ENCODE results near the gene ANKRD65. TPM values are rescaled to one million over a fixed set of nuclear protein-coding genes. Genes with fewer than 3 reads are reported as not detected.

The ANKRD65 gene
- total RNA-seq, 1 donor from 2014 or later: 1.4 TPM

DNA sequence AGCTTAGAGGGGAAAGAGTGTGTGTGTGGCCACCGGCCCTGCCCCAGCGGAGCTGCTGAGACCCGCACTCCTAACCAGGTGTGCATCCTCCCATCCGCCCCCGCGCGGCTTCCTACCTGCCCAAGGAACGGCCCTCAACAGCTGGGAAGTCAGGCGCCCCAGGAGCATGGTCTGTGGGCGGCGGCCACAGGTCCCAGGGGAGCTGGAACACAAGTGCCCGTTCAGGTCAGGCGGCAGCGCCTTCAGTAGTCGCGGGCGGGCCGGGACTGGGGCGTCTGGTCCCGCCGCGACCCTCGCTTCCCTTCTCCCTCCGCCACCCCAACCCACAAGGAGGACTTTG, 46.5 kb downstream of the ANKRD65 start:
- DNase-seq (ENCODE audit: low read depth): no peak
- TF ChIP-seq, protein P1, sequence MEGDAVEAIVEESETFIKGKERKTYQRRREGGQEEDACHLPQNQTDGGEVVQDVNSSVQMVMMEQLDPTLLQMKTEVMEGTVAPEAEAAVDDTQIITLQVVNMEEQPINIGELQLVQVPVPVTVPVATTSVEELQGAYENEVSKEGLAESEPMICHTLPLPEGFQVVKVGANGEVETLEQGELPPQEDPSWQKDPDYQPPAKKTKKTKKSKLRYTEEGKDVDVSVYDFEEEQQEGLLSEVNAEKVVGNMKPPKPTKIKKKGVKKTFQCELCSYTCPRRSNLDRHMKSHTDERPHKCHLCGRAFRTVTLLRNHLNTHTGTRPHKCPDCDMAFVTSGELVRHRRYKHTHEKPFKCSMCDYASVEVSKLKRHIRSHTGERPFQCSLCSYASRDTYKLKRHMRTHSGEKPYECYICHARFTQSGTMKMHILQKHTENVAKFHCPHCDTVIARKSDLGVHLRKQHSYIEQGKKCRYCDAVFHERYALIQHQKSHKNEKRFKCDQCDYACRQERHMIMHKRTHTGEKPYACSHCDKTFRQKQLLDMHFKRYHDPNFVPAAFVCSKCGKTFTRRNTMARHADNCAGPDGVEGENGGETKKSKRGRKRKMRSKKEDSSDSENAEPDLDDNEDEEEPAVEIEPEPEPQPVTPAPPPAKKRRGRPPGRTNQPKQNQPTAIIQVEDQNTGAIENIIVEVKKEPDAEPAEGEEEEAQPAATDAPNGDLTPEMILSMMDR (IDR thresholded peaks at IDR 0.05; ENCODE audit: insufficient read depth, low read length, poor library complexity, severe bottlenecking): no peak
- no peaks in the 10 kb centered on the region for H3K36me3 ChIP-seq (ENCODE audit: control insufficient read depth, insufficient read depth, low read length)

DNA sequence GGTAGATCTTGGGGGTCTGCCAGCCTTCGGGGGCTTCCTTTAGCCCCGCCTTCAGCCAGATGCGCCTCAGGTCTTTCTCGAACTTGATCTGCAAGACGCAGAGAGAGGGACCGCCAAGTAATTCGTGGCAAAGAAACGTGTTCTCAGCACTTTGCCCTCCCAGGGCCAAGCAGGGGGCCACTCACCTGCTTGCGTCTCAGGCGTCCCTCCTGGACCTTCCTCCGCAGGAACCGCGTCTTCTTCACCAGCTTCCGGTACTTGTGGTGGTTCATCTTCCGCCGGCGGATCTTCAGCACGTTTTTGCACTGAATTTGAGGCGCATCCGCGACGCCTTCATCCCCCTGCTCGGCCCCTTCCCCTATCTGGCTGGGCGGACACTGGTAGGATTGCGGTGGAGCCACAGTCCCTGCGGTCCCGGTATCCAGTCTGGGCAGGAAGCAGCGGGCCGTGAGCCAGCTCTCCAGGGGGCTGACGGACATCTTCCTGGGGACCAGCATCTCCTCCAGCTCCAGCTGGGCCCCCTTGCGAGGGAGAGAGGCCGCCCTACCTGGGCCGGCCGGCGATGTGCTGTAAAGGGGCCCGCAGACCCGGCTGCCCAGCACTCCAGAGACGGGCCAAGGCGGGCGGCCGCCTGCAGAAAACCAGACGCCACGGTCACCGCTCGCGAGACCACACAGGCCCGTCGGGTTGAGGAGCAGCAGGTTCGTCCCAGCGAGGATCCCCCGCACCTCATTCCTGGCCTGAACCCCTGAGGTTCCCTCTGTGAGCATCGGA, 47.1 kb downstream of the ANKRD65 start:
- Histone ChIP-seq H3K4me3 (ENCODE audit: low read depth, low read length) (peak overlapping the region; percentile 96), H3K36me3 (ENCODE audit: control insufficient read depth, insufficient read depth, low read length) (no peaks in the 10 kb centered on the region), H3K27me3 (ENCODE audit: control insufficient read depth, insufficient read depth, low read length) (no peaks in the 10 kb centered on the region)
- no peak for DNase-seq (ENCODE audit: low read depth)
- TF ChIP-seq, protein P1 (IDR thresholded peaks at IDR 0.05; ENCODE audit: insufficient read depth, low read length, poor library complexity, severe bottlenecking): no peak

More for the DNA sequence above, 46.5 kb downstream of the ANKRD65 start:
- Histone ChIP-seq H3K27me3 (ENCODE audit: control insufficient read depth, insufficient read depth, low read length) (no peaks in the 10 kb centered on the region), H3K4me3 (ENCODE audit: low read depth, low read length) (peak overlapping the region; percentile 96)

DNA sequence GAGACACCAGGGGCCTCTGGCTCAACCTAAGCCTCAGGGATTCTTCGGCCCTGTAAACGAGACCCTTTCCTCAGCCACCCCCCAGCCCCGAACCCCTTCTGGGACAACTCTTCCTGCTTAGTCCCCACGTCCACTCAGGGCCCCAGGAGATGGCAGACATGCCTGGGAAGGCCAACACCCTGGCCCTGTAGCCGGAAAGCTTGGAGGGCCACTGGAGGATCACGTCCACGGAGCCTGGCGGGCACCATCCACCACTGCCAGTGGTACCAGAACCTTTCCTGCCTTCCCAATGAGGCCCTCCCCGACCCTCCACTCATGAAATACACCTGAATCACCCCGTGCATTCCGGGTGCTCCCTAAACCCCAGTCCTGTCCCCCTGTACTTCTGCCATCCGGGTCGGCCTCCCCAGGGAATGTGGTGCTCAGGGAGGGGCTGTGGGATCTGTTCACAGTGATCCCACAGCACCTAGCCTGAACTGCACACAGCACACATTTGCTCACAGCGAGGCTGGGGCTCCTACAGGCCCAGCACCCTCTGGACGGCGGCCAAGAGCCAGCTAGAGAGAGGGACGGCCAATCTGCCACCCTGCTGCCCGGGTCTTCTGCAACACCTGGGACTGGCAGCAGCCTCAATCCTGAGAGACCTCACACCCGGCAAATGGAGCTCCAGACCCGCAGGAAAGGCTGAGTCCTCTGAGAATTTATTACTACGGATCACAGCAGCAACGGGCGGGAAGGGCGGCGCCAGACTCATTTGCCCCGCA, 47.8 kb downstream of the ANKRD65 start:
- no peak for DNase-seq (ENCODE audit: low read depth)
- TF ChIP-seq, protein P1 (IDR thresholded peaks at IDR 0.05; ENCODE audit: insufficient read depth, low read length, poor library complexity, severe bottlenecking): no peak
- no peak overlapping the region for H3K4me3 ChIP-seq (ENCODE audit: low read depth, low read length)

DNA sequence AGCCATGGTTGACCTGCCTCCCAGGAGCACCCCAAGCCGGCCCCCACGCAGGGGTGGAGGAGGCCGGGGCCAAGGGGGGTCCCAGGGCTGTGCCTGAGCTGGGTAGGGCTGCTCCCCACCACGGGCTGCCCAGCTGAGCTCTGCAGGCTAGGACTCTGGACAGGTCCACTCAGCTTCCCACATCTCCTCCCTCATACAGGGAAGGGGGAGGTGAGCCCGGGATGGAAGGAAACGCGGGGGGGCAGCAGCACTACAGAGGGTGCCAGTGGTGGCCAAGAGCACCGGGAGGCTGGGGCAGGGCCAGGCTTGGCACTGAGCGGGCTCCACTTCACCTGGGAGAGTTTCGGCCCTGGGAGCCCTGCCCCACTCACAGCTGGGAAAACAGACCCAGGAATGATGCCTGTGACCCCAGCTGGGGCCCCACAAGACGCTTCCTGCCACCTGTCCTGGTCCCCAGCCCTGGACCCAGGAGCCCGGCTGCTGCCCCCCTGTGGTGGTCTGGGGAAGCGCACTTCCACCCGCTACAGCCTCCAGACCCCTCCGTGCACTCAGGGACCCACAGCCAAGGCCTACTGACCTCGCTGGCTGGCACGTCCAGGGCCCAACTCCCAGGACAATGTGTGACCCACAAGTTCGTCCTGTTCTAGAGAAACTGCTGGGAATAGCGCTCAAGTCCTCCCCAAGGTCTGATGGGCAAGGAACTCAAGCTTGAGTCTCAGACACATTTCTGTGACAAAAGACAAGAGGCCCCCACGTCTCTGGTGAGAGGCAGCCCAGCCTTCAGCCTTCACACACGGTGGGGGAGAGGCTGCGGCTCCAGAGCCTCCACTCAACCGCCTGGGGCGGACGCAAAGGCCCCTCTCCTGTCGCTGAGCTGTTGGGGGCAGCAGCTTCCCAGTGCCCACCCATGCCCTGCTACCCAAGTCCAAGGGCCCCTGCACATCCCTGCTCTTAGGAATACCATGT, 49.0 kb downstream of the ANKRD65 start:
- no peak overlapping the region for H3K4me3 ChIP-seq (ENCODE audit: low read depth, low read length)
- TF ChIP-seq, protein P1 (IDR thresholded peaks at IDR 0.05; ENCODE audit: insufficient read depth, low read length, poor library complexity, severe bottlenecking): peak; percentile 93
- H3K36me3 ChIP-seq (ENCODE audit: control insufficient read depth, insufficient read depth, low read length): no peaks in the 10 kb centered on the region
- DNase-seq (ENCODE audit: low read depth): no peak
- no peaks in the 10 kb centered on the region for H3K27me3 ChIP-seq (ENCODE audit: control insufficient read depth, insufficient read depth, low read length)

More for the DNA sequence above, 47.8 kb downstream of the ANKRD65 start:
- no peaks in the 10 kb centered on the region for H3K36me3 ChIP-seq (ENCODE audit: control insufficient read depth, insufficient read depth, low read length)
- no peaks in the 10 kb centered on the region for H3K27me3 ChIP-seq (ENCODE audit: control insufficient read depth, insufficient read depth, low read length)

DNA sequence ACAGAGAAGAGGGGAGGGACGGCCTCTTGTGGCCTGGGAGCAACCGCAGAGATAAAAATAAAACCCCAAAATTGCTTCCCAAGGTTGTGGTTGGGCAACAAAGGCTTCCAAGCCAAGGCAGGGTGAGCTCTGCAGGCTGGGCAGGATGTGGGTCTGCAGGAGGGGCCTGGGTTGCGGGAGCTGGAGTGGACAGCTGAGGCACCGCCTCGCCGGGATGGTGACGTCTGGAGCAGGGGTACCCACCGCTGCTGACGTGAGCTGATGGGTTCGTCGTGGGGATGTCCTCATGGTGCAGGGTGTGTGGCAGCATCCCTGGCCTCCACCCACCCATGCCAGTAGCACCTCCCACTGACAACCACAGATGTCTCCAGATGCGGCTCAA, 49.7 kb downstream of the ANKRD65 start:
- Histone ChIP-seq H3K4me3 (ENCODE audit: low read depth, low read length) (no peak overlapping the region), H3K36me3 (ENCODE audit: control insufficient read depth, insufficient read depth, low read length) (no peaks in the 10 kb centered on the region), H3K27me3 (ENCODE audit: control insufficient read depth, insufficient read depth, low read length) (no peaks in the 10 kb centered on the region)
- TF ChIP-seq, protein P1 (IDR thresholded peaks at IDR 0.05; ENCODE audit: insufficient read depth, low read length, poor library complexity, severe bottlenecking): no peak
- DNase-seq (ENCODE audit: low read depth): no peak

Measured in kidney epithelial cell (primary cell).